Vagina (tissue), 2 donors: ENCODE data around the gene CDH4.

Source experiments
- POLR2A ChIP-seq, 2 donors: fragments of 450-650 bp; IDR thresholded peaks; one replicate each; pipeline ENCODE4 v1.6.1; 2017; ENCODE audit warnings: antibody characterized with exemption in 2 of 2, mild to moderate bottlenecking in 2 of 2, moderate library complexity in 2 of 2
- POLR2AphosphoS5 ChIP-seq, 2 donors: sonication (generic); formaldehyde crosslinking; IDR thresholded peaks; one replicate each; pipeline ENCODE4 v1.9.0; 2017; ENCODE audit warnings: antibody characterized with exemption in 2 of 2, mild to moderate bottlenecking in 2 of 2, low read depth in 1 of 2; ENCODE audit not compliant: insufficient read depth in 1 of 2
- TF ChIP-seq, protein P1 (sequence below), 3 experiments: fragments of 450-650 bp in 2 of 3; fragments of 200-600 bp in 1 of 3; sonication (generic) in 1 of 3; IDR thresholded peaks; one replicate each; pipeline ENCODE4 v1.5.1; 2017 to 2019; ENCODE audit warnings: antibody characterized with exemption in 3 of 3, mild to moderate bottlenecking in 2 of 3, moderate library complexity in 2 of 3

GRCh38 chr20:61697666-61698597, 445.9 kb downstream of the CDH4 start:
- TF ChIP-seq, protein P1, sequence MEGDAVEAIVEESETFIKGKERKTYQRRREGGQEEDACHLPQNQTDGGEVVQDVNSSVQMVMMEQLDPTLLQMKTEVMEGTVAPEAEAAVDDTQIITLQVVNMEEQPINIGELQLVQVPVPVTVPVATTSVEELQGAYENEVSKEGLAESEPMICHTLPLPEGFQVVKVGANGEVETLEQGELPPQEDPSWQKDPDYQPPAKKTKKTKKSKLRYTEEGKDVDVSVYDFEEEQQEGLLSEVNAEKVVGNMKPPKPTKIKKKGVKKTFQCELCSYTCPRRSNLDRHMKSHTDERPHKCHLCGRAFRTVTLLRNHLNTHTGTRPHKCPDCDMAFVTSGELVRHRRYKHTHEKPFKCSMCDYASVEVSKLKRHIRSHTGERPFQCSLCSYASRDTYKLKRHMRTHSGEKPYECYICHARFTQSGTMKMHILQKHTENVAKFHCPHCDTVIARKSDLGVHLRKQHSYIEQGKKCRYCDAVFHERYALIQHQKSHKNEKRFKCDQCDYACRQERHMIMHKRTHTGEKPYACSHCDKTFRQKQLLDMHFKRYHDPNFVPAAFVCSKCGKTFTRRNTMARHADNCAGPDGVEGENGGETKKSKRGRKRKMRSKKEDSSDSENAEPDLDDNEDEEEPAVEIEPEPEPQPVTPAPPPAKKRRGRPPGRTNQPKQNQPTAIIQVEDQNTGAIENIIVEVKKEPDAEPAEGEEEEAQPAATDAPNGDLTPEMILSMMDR (IDR thresholded peaks at IDR 0.05), result no peak
- TF ChIP-seq POLR2A (IDR thresholded peaks at IDR 0.05) (no peak), POLR2AphosphoS5 (IDR thresholded peaks at IDR 0.05; ENCODE audit: insufficient read depth in 1 of 2, low read depth in 1 of 2) (no peak)
